ENCODE results near the gene CACNB2.
"Not testable (repeated sequence)": the region's sequence is repeated elsewhere in the genome, so short reads cannot be mapped to it uniquely, and the experiment has no call there.

Gene CACNB2

DNA sequence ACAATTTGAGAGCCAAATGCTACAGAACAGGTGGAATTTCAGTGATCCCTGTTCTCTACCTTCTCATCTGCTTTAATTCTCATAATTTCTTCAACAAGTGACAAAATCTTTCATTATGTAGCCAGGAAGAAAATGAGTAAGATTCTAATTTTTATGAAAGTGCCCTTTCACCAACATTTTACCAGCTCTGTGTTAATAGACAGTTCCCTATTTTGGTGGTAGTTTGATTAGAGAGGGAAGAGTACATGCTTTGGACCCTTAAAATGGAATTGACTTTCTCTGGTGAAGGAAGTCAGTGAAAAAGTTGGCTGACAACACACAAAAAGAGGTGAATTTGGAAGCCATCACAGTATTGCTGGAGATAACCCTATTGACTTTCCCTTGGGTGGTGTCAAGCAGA, 61.7 kb downstream of the CACNB2 start:
- DNase-seq (ENCODE audit: low read depth in 2 of 2): no peak

DNA sequence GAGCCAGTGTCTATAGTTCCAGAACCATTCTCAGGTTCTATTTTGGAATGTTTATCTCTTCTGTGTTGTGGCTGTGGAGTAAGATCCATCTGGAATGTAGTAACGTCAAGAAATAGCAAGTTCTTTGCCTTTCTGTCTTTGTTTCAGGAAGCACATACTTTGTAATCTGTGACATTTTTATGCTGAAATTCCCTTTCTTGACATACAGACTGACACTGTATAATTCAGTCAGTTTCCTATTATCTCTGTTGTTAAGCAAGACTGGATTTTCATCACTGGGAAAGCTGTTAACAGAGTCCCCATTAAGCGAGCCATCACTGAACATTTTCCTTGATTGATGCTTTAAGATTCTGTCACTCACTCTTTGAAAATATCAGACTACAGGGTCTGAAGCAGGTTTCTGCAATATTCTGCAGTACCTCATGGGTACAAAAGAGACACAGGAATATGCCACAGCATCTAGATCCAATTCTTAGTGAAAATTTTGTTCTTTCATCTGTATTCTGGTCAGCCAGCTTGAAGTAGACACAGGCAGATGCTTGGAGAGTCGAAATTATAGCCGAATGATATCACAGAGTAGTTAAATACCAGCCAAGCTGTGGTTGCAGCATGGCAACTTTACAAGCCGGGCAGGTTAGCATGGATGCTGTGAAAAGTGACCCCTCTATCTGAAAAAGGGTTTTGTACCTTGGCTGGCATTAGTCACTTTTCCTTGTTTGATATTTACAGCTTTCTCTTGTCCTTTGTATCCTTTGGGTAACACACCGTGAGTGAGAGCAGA, 62.6 kb downstream of the CACNB2 start:
- DNase-seq (ENCODE audit: low read depth in 2 of 2): no peak

DNA sequence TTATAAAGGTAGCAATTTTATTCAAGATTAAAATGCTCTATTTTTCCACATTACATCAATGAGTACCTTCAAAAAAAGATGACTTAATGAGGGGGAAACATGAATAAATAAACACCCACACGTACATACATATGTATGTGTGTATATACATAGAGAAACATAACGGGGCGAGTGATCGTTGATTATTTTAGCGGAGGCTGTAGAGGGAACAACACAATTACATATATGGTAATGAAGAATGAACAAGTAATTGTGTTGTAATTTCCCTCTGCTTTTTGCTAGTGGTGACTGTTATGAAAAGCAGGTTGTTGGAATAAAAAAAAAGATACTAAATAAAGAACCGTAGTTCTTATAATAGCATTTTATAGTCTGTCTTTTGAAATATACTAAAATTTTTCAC, 63.2 kb downstream of the CACNB2 start:
- no peak for DNase-seq (ENCODE audit: low read depth in 2 of 2)

DNA sequence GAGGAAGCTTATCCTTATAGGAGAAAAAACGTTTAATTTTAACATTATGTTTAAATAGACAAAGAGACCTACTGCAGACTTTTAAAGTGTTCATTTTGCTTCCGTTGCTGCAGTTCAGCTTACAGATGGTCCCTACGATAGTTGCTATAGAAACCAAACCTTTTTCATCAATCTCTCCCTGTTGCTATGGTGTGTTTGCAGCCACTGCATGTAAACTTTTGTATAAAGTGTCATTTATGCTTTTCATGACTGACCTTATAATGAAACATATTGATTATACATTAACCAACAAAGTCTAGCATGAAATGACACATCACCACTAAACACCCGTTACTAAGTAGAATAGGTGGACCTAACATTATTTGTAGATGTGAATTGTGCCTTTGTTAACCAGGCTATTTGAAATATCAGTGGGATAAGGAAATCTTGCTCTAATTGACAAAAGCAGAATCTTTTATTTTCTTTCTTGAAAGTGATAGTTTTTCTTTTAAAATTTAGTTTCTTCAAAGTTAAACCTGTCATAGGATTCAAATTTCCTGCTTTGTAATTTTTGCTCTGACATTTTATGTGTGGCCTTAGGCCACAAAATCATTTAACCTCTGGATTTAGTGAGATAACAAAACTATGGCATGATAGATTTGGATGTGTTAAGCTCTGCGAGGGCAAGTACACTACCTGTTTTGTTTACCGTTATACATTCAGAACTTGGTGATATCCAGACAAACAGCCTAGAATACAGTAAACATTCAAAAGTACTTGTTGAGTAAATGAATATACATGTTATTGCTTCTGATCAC, 64.0 kb downstream of the CACNB2 start:
- DNase-seq (ENCODE audit: low read depth in 2 of 2): no peak

DNA sequence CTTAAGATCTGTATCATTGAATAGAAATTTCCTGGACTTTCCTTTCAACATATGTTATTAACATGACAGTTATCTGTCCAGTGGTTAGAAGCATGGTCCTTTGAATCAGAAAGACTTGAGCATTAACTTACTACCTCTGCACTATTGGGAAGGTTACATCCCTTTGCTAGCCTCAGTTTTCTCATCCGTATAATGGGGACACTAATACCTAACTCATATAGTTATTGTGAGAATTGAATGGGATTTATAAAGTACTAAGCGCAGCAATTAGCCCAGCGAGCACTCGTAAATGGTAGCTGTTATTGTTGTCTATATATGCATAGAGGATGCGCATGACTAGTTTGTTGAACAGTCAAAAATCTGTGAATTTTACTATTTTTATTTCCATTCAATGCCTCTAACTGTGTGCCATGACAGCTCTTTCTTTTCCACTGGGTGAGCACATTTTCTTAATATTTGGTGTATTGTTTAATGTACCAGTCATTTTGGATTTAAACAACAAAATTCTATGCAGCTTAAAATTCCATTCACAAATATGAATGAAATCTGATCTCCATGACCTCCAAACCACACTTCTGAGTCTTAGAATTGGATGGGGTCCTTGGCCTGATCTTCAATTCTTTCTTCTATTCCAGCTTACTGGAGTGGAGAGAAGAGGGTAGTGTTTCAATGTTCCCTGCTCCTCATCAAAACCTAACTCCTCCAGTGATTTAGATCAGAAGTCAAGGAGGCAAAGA, 65.0 kb downstream of the CACNB2 start:
- DNase-seq (ENCODE audit: low read depth in 2 of 2): no peak

DNA sequence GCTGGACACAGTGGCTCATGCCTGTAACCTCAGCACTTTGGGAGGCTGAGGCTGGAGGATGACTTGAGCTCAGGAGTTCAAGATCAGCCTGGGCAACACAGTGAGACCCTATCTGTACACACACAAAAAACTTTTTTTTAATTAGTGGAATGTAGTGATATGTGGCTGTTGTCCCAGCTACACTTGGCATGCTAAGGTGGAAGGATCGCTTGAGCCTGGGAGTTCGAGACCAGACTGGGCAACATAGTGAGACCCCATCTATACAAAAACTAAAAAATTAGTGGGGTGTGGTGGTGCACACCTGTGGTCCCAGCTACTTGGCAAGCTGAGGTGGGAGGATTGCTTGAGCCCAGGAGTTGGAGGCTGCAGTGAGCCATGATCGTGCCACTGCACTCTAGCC, 68.0 kb downstream of the CACNB2 start:
- not testable (repeated sequence) for DNase-seq (ENCODE audit: low read depth in 2 of 2)

DNA sequence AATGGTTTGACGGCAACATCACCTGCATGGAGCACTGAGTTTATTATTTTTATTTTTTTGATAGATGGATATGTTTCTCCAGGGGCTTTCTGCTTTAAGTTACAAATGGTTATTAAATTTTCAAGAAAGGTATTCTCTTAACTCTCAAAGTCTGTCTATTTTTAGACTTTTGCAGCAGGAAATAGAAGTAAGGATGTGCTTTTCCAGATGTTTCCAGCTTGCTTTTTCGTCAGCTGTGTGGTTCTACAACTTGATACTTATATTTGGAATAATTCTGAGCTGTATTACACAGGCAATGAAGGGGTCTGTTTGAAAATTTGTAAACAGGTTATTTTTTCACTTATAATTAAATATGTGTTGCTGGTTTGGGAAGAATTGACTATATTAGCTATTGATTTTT, 69.0 kb downstream of the CACNB2 start:
- no peak for DNase-seq (ENCODE audit: low read depth in 2 of 2)

DNA sequence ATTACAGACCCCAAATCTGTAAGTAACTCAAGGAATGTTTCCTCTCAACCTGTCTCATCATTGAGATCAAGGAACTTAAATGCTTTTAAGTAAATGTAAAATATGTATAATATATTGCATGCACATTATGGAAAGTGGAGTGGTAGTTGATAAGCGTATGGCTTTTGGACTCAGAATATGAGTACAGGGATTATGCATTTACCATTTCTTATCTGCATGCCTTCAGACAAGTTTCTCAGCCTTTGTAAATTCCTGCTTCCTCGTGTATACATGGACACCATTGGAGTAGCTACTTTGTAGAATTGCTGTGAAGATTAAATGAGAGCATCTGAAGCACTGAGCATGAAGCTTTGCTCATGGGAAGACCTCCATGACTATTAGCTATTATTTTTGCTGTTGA, 70.5 kb downstream of the CACNB2 start:
- DNase-seq (ENCODE audit: low read depth in 2 of 2): no peak

DNA sequence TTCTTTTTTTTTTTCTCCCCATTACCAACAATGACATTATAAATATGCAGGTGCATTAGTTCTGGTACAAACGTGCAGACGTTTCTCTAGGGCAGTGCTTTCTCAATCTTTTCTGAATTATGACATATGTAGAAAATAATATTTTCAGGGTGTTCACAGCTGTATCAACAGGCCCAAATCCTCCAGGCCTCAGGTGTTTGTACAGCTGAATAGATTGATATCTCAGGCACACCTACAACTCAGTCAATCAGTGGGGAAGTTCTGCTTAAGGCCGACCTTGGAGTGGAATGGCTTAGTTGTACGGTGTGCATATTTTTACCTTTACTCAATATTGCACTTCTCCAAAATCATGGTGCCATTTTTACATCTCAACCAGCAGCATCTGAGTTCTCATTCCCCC, 71.6 kb downstream of the CACNB2 start:
- no peak for DNase-seq (ENCODE audit: low read depth in 2 of 2)

DNA sequence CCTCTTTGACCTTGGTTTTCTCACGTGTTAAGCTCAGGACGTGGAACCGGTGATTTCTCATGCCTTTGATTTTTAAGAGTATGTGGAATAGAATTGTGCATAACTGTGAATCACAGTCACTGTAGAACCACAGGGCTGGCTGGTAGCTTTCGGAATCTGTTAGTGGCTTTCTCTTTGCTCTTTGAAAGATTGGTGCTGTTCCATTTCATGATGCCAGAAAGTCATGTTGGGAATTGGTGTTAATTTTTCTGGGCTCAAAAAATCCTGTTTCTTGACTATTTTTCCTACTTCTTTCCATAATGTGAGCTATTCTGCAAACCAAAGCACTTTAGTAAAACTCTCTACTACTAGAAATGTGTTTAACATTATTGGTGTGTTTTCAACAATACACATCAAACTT, 73.0 kb downstream of the CACNB2 start:
- no peak for DNase-seq (ENCODE audit: low read depth in 2 of 2)

DNA sequence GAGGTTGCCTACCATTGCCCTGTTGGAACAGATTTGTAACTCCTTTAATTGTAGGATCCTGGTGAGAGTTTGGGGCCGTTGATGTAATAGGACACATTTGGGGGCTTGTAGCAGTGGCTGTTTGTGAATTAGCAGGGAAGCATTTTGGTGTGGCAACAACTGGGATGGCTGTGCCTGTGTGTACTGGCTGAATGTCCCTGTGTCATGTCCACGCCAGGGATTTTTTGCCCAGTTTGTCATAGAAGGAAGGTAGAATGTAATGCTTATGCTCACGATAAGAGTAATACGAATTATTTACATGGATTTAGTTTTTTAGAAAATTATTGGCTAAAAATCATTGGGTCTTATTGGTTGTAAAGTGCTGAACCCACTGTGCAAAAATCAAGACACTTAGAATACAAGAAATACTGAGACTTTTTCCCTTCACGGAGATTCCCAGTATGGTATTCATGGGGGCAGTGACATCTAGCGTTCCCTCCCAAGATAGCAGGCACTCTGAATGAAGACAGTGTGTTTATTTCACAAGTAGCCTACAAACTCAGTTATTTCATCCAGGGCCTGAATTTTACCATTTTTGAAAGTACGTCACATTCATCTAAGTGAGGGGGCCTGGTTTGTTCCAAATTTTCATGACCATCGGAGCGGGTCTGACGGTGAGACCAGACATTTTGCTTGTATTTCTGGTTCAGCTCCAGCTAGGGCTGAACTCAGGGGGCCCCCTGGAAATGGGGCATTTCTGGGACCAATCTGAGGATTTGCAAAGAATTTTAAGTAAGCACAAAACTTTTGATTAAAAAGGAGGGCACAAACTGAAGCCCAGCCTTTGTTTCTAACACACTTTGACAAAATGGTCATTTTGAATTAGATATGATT, 74.7 kb downstream of the CACNB2 start:
- no peak for DNase-seq (ENCODE audit: low read depth in 2 of 2)

DNA sequence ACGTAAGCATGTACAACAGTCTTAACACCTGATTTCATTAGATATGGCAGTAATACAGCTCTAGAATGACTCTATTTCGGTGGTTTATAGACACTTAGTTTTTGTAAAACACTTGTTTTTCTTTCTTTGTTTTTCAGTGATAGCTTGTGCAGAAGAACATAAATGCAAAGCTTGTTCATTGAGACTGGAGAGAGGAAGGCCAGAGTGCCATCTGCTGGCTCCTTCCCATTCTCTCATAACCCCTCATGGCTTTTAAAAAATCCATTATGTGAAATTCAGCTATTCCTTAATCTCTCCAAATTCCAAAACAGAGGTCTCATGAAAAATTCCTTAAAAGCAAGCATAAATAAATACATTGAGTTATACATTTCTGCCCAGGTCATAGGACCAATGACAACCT, 76.3 kb downstream of the CACNB2 start:
- no peak for DNase-seq (ENCODE audit: low read depth in 2 of 2)

DNA sequence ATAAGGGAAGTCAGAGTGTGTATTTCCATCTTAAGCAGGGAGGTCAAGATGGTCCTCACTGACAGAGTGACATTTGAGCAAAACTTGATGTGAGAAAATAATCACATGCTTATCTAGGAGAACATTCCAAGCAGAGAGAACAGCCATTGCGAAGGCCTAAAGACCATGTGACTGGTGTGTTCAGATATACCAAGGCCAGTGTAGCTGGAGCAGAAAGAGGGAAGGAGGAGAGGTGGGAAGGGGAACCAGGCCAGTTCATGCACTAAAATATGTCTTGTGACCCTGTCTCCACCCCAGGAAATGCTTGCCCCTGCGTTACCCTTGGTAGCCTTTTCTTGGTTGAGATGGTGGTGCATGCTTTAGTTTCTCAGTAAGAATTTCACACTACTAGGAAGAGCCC, 77.4 kb downstream of the CACNB2 start:
- no peak for DNase-seq (ENCODE audit: low read depth in 2 of 2)

DNA sequence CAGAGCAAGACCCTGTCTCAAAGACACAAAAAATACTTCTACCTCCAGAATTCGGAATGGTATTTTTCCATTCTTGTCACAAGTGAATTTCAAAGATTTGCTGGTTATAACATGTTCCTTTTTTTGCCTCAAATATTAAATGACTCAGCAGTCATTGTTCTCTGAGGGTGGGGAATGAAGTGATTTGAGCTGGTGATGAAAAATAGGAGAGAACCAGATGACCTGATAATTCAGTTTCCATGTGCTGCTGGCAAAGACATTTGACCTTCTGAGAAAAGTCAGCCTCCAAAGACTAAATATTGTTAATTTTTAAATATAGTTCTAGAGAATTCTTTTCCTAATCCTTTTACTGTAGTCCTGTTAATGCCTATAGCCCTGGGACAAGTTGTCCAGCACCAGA, 78.9 kb downstream of the CACNB2 start:
- no peak for DNase-seq (ENCODE audit: low read depth in 2 of 2)

DNA sequence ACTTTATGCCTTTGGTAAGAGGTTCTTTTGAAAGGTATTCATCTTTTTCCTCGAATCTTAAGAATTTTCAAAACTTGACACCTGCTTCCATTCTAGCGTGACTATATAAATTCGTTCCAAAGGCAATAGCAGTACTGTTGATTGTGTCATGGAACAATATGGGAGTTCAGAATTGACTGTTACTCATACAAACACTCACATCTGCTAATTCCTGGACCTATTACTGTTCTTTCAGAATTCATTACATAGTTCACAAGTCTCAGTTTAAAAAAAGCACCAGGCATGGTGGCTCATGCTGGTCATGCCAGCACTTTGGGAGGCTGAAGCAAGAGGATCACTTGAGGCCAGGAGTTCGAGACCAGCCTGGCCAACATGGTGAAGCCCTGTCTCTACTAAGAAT, 80.9 kb downstream of the CACNB2 start:
- no peak for DNase-seq (ENCODE audit: low read depth in 2 of 2)

DNA sequence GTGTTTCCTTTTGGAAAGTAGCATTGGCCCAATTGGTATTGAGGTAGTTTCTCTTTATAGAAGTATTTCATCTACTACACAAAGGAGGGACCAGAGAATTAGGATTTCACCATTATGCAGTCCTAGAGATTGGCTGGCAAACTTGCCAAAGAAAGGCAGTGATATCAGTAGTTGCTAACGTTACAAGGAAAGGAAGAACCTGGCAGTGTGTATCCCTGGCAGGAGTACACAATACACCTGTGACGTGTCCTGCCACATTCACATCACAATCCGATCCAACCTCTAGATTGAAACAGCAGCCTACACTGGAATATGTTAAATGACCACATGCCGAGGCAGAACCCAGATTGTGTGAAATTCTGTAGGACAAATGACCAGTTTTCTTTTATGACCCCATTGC, 81.7 kb downstream of the CACNB2 start:
- DNase-seq (ENCODE audit: low read depth in 2 of 2): no peak

DNA sequence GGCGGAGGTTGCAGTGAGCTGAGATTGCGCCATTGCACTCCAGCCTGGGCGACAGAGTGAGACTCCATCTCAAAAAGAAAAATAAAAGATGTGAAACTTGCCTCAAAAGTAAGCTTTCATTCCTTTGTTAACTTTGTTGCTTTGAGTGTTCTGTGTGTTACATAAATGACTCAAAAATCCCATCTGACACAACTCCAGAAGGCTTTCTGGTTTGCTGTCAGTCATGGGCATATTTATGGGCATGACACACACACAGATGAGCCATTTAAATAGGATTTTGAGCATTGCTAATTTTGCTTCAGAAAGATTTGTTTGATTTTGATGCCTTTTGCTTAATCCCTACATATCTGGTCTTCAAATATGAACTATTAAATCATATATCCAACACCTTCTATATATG, 82.6 kb downstream of the CACNB2 start:
- no peak for DNase-seq (ENCODE audit: low read depth in 2 of 2)

DNA sequence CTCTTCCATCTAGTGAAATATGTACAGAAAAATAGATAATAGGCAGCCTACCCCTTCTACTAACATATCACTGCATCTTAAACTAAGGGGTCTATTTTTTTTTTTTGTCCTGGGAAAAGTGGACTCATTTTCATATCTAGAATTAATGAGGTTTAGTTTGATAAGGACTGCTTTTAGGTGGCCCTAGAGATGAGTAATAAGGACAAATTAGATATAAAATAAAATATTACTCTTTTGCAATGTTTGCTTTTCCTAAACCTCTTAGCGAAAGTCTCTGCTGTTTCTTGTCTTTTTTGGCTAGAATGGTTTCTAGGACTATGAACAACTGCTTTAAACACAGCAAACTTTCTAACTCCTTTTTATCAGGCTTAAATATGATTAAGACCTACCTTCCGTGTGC, 83.7 kb downstream of the CACNB2 start:
- DNase-seq (ENCODE audit: low read depth in 2 of 2): no peak

DNA sequence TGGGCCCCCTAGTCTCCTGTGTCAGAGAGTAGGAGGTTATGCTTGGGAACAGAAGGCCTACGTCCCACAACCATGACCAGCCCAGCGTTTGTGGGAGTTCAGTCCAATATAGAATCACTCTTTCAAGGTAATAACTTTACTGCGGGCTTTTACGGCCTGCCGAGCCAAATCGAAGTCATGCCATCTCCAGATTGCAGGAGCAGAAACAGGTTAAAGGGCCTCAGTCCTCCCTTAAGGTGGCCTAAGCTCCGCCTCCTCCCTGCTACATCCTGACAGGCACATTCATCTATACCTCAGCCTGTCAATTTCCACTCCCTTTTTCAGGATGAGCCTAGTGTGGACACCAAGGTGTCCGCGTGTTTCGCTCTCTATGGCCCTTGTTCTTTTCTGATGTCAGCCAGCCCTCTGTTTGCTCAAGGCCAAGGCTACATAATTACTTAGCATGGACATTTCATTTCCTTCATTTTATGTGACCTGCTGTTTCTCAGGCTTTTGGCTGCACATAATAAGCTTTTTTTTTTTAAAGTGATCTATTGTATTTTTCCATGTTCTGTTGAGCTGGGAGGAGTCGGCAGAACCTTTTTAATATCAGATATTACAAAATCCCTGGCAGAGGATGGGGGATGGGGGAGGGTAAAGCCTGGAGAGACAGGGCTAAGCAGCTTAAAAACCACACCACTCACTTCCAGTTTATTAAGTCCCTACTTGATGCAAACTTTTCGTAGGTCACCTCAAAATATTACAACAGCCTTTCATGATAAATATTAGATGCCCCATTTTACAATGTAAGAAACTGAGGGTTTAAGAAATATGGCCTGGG, 84.6 kb downstream of the CACNB2 start:
- no peak for DNase-seq (ENCODE audit: low read depth in 2 of 2)

DNA sequence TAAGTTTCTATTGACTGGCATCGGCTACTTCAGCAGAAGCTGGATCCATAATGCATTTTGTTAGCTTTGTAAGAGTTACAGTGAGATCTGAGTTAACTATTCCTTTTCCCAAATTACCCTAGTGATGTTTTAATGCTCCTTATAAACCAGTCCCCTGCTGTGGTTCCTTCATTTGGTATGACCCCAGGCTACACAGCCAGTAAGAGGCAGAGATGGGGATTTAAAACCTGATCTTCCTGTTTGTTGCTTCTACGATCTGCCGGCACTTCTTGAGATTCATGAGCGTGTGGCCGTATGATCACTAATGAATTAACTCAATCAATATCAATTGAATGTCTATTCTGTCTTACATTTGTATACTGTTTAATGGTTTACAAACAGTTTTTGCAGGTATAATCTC, 86.1 kb downstream of the CACNB2 start:
- DNase-seq (ENCODE audit: low read depth in 2 of 2): no peak

DNA sequence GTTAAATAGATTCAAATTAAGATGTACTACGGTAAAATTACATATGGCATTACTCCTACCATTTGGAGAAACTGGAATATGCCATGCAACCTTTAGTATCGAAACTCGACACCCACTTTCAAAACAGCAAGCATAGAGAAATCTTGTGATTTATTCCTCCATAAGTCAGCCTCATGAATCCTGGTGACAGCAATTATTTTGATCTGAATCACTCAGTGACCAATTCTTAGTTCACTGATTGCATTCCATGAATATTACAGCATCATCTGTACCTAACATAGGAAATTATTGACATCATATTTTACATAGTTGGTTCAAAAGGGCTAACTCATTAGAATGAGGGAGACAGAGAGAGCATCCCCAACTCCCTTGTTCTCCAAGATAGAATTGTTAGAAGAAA, 89.6 kb downstream of the CACNB2 start:
- no peak for DNase-seq (ENCODE audit: low read depth in 2 of 2)

All from stimulated activated CD4-positive, alpha-beta T cell treated with anti-CD3 and anti-CD28 coated beads, Interleukin-1b, Interleukin-23, amount 100 ng/mL, for 4 hours (primary cell).